Glomerular visceral epithelial cell (primary cell): ENCODE data around the gene SUSD4.
A peak's percentile ranks its signal among the peaks of the same experiment; 100 is the strongest.

Experiments
- DNase-seq: peaks from one replicate; pipeline ENCODE4 v3.0.0-alpha.2; 2016; ENCODE audit errors: extremely low spot score

Gene SUSD4

DNA sequence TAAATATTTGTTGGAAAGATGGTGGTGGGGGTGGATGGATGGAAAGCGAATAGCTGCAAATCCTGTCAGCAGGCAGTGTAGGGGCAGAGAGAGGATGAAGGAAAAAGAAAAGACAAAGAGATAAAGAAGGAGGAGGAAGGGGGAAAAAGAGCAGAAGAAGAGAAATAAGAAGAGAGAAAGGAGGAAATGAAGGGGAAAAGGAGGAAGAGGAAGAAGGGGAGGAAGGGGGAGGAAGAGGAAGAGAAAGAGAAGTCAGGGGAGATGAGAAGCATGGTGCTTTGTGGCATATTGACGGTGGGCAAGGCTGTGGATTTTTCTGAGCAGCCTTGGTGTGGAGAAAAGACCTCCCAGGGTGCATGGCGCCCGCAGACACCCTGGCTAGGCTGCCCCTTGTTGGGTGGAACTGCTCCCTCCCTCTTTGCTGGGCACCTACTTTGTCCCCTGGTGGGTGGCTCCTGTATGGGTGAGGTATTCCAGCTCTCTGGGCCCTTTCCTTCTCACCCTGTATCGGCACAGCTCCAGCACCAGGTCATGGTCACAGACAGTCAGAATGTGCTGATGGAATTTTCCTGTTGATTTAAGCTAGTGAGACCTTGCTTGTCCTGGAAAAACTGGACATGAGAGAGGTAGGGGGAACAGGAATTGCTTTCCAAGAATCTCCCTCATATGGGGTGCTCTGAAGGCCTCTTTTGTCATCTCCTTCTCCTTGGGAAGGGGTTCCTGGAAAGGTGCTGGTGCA lies 175.2 kb downstream of the SUSD4 start:
- no peak for DNase-seq

GRCh38 chr1:223186800-223187199 lies 177.2 kb downstream of the SUSD4 start:
- DNase-seq = no peak

- no peak for DNase-seq
These were observed 180.6 kb downstream of the SUSD4 start for GRCh38 chr1:223183268-223183862.

- peak; percentile 31 for DNase-seq
These were observed 183.2 kb downstream of the SUSD4 start for GRCh38 chr1:223180731-223181321.

GRCh38 chr1:223179786-223180185 lies 184.2 kb downstream of the SUSD4 start:
- DNase-seq = no peak

- DNase-seq = no peak
These were observed 184.7 kb downstream of the SUSD4 start for GRCh38 chr1:223179280-223179679.

DNA sequence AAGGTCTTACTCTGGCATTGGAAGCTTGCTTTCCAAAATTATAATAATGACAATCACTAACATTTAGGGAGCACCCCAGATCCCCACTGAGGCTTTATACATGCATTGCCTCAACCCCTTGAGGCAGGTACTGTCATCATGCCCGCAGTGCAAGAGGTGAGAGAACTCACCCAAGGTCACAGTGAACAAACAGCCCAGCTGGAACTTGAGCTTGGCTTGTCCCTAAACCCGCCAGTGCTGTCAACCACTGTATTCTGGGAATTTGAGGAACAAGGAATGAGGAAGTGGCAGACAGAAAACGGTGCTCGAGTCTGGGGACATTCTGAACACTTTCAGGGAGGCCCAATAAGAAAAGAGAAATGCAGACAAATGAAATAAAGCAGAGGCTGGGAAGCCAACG lies 186.3 kb downstream of the SUSD4 start:
- no peak for DNase-seq

GRCh38 chr1:223176437-223176836 lies 187.5 kb downstream of the SUSD4 start:
- DNase-seq = no peak

GRCh38 chr1:223175633-223176032 lies 188.3 kb downstream of the SUSD4 start:
- DNase-seq = no peak

GRCh38 chr1:223175032-223175431 lies 188.9 kb downstream of the SUSD4 start:
- DNase-seq = peak; percentile 32
